Measurements from ENCODE around the gene ZDHHC14.

The ZDHHC14 gene

DNA sequence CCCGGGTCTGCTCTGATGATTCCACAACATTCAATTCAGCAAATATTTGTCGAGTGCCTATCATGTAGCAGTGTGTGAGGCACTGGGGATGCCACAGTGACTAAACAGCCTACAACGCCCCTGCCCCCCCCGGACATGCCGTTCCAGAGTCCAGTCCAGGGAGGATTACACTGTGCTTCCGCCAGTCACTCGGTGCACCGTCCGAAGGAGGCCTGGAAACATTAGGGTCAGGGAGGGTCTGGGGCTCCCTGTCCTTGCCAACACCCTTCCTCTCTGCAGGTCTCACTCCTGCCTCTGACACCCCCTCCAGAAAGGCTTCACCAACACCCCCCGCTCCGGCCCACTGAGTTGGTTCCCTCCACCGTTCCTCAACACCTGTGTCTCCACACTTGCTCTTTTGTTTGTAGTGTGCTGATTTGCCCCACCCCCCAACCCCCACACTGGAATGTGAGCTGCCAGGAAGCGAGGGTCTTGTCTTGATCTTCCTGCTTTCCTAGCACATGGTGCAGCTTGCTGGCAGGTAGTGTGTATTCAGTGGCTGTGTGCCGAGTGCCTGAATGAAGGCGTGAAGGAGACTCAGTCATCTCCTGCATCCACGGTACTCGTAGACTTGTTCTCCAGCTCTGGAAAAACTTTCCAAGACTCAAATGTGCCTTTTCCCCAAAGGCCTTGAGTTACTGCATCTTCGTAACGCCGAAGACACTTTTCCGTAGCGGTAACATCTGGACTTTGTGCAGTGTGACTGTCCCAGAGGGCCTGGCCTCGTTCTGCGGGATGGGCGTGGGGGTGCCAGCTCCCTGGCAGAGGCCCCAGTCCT lies 150.4 kb downstream of the ZDHHC14 start:
- Histone ChIP-seq H3K9ac (peak overlapping the region in 7 of 11 experiments; percentile 6 to 78 (median 32); a peak in 9 of 22 replicates), H3K9me3 (replicated peaks in 1 of 11) (peaks cover 0 to 18% (median 7%) of the 10 kb centered on the region in 11 experiments; a peak in 12 of 22 replicates), H3K36me3 (peaks cover 0 to 29% (median 0%) of the 10 kb centered on the region in 11 experiments; a peak in 6 of 22 replicates), H3K27ac (peak overlapping the region; percentile 22 to 95 (median 89); a peak in 20 of 22 replicates), H3K4me2 (peak overlapping the region; percentile 74 to 97 (median 84)), H3K4me3 (no peak overlapping the region), H3K4me1 (peaks cover 91 to 100% (median 100%) of the 10 kb centered on the region in 10 experiments), H4K20me1 (no peaks in the 10 kb centered on the region), H3K27me3 (no peaks in the 10 kb centered on the region)
- no peak for TF ChIP-seq Cebpa-rat (IDR thresholded peaks at IDR 0.05)

DNA sequence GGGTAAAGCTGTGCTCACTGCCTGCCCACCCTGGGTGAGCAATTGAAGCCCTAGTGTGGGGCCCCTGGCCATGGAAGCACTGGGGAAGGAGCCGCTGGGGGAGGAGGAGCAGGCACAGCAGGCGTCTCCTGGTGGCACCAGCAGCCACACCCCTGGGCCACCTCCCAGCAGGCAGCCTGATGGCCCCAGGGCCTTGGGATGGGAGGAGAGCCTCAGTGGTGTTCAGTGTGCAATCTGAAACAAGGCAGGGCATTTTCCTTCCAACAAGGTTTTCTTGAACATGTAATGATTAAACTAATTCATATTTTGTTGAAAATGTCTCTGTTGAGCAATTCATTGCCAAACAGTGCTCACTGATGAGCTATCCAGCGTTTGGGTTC lies 151.0 kb downstream of the ZDHHC14 start:
- Histone ChIP-seq H3K4me1 (peaks cover 91 to 100% (median 99%) of the 10 kb centered on the region in 10 experiments), H3K4me2 (peak overlapping the region; percentile 74 to 97 (median 84)), H3K9ac (peak overlapping the region in 6 of 11 experiments; percentile 6 to 34 (median 30); a peak in 9 of 22 replicates), H4K20me1 (no peaks in the 10 kb centered on the region), H3K27ac (peak overlapping the region; percentile 22 to 95 (median 89); a peak in 20 of 22 replicates), H3K9me3 (replicated peaks in 1 of 11) (peaks cover 0 to 12% (median 2%) of the 10 kb centered on the region in 11 experiments; a peak in 11 of 22 replicates), H3K27me3 (no peaks in the 10 kb centered on the region), H3K36me3 (peaks cover 0 to 23% (median 0%) of the 10 kb centered on the region in 11 experiments; a peak in 4 of 22 replicates), H3K4me3 (no peak overlapping the region)
- TF ChIP-seq Cebpa-rat (IDR thresholded peaks at IDR 0.05): no peak

- H3K9ac ChIP-seq: peak overlapping the region in 6 of 11 experiments; percentile 0 to 50 (median 22); a peak in 6 of 22 replicates
Measured at GRCh38 chr6:157533048-157533871, 152.3 kb downstream of the ZDHHC14 start.

GRCh38 chr6:157534134-157534871 lies 153.3 kb downstream of the ZDHHC14 start:
- Histone ChIP-seq H3K9me3 (replicated peaks in 1 of 11) (peaks cover 0 to 9% (median 0%) of the 10 kb centered on the region in 11 experiments; a peak in 2 of 22 replicates), H3K4me2 (peak overlapping the region in 10 of 11 experiments; percentile 52 to 89 (median 78); a peak in 18 of 22 replicates), H3K27ac (peak overlapping the region in 10 of 11 experiments; percentile 76 to 95 (median 85); a peak in 19 of 22 replicates), H4K20me1 (no peaks in the 10 kb centered on the region), H3K9ac (peak overlapping the region in 4 of 11 experiments; percentile 67 to 76 (median 70); a peak in 5 of 22 replicates), H3K4me3 (no peak overlapping the region), H3K27me3 (no peaks in the 10 kb centered on the region), H3K4me1 (peaks cover 91 to 100% (median 99%) of the 10 kb centered on the region in 10 experiments), H3K36me3 (peaks cover 0 to 20% (median 0%) of the 10 kb centered on the region in 11 experiments; a peak in 3 of 22 replicates)
- no peak for TF ChIP-seq Cebpa-rat (IDR thresholded peaks at IDR 0.05)

More at GRCh38 chr6:157533048-157533871, 152.3 kb downstream of the ZDHHC14 start:
- no peak overlapping the region for H3K4me3 ChIP-seq
- peak overlapping the region; percentile 43 to 89 (median 75); a peak in 21 of 22 replicates for H3K4me2 ChIP-seq
- H3K27ac ChIP-seq: peak overlapping the region; percentile 2 to 95 (median 81); a peak in 18 of 22 replicates
- H3K4me1 ChIP-seq: peaks cover 91 to 100% (median 99%) of the 10 kb centered on the region in 10 experiments
- no peaks in the 10 kb centered on the region for H3K27me3 ChIP-seq
- H3K36me3 ChIP-seq: peaks cover 0 to 20% (median 0%) of the 10 kb centered on the region in 11 experiments; a peak in 3 of 22 replicates
- no peak for TF ChIP-seq Cebpa-rat (IDR thresholded peaks at IDR 0.05)
- H4K20me1 ChIP-seq: no peaks in the 10 kb centered on the region
- H3K9me3 ChIP-seq (replicated peaks in 1 of 11): peaks cover 0 to 9% (median 0%) of the 10 kb centered on the region in 11 experiments; a peak in 2 of 22 replicates

- peaks cover 0 to 9% (median 0%) of the 10 kb centered on the region in 11 experiments; a peak in 2 of 22 replicates for H3K9me3 ChIP-seq (replicated peaks in 1 of 11)
- H3K4me1 ChIP-seq: peaks cover 91 to 100% (median 99%) of the 10 kb centered on the region in 10 experiments
- H3K4me3 ChIP-seq: no peak overlapping the region
- no peak for TF ChIP-seq Cebpa-rat (IDR thresholded peaks at IDR 0.05)
- H3K27ac ChIP-seq: peak overlapping the region; percentile 76 to 95 (median 86); a peak in 21 of 22 replicates
- peak overlapping the region; percentile 52 to 89 (median 77) for H3K4me2 ChIP-seq
- H3K27me3 ChIP-seq: no peaks in the 10 kb centered on the region
- peaks cover 0 to 20% (median 0%) of the 10 kb centered on the region in 11 experiments; a peak in 3 of 22 replicates for H3K36me3 ChIP-seq
- H3K9ac ChIP-seq: peak overlapping the region in 10 of 11 experiments; percentile 45 to 76 (median 66); a peak in 16 of 22 replicates
- H4K20me1 ChIP-seq: no peaks in the 10 kb centered on the region
Measured at GRCh38 chr6:157534977-157535339, 154.0 kb downstream of the ZDHHC14 start.

DNA sequence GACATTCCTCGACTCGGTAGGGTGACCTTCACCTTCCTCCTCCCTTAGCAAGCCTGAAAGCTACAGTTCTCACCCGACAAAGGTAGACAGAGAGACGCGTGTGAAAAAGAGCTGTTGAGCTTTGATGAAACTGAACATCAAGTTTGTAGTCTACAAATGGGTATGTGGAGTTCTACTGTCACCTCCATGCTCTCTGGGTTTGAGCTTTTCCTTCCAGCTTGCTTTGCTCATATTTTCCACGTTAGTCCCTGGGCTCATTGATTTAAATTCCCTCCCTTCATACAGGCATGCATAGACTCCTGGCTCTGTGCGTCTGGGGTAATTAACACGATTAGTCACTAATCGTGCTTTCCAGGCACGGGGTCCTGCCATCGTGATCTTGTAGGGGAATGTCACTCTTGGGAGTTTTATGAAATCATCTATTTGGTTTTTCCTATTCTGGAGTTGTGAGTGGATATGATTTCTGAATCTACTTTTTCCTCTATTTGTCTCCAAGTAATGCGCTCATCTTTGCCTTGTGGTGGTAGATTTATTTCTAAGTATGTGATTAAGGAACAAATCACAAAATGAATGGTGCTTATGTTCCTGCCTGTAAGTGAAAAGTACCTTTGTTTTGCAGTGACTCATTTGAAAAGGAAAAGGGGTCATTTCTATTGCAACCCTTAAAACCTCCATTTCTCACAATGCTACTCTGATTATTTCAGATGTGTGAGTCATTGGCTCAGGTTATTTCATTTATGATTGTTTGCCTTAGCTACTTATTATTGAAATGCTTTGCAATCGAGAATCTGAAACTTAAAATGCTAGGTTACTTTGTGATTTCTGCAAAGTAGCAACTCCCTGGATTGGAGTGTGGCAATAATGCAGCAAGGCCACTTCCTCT lies 154.6 kb downstream of the ZDHHC14 start:
- Histone ChIP-seq H3K36me3 (peaks cover 0 to 20% (median 0%) of the 10 kb centered on the region in 11 experiments; a peak in 3 of 22 replicates), H3K27ac (peak overlapping the region; percentile 76 to 95 (median 86); a peak in 21 of 22 replicates), H3K4me1 (peaks cover 90 to 100% (median 98%) of the 10 kb centered on the region in 10 experiments), H3K4me2 (peak overlapping the region; percentile 52 to 89 (median 77)), H3K9ac (peak overlapping the region; percentile 45 to 76 (median 67); a peak in 21 of 22 replicates), H4K20me1 (no peaks in the 10 kb centered on the region), H3K27me3 (no peaks in the 10 kb centered on the region), H3K9me3 (replicated peaks in 1 of 11) (peaks cover 0 to 9% (median 0%) of the 10 kb centered on the region in 11 experiments; a peak in 2 of 22 replicates), H3K4me3 (no peak overlapping the region)
- TF ChIP-seq Cebpa-rat (IDR thresholded peaks at IDR 0.05): peak in 9 of 11 experiments; percentile 36 to 100 (median 89); a peak in 13 of 22 replicates

- Histone ChIP-seq H3K4me1 (peaks cover 88 to 96% (median 96%) of the 10 kb centered on the region in 10 experiments), H3K9me3 (replicated peaks in 1 of 11) (peaks cover 0 to 9% (median 0%) of the 10 kb centered on the region in 11 experiments; a peak in 2 of 22 replicates), H3K36me3 (peaks cover 0 to 15% (median 0%) of the 10 kb centered on the region in 11 experiments; a peak in 3 of 22 replicates), H3K4me3 (no peak overlapping the region), H3K27me3 (no peaks in the 10 kb centered on the region), H3K4me2 (peak overlapping the region; percentile 52 to 89 (median 77); a peak in 21 of 22 replicates), H4K20me1 (no peaks in the 10 kb centered on the region), H3K9ac (peak overlapping the region; percentile 40 to 76 (median 67); a peak in 19 of 22 replicates), H3K27ac (peak overlapping the region; percentile 76 to 95 (median 86); a peak in 21 of 22 replicates)
- TF ChIP-seq Cebpa-rat (IDR thresholded peaks at IDR 0.05): no peak; a peak in 1 of 22 replicates
Measured at GRCh38 chr6:157536223-157536545, 155.2 kb downstream of the ZDHHC14 start.

Measured in BLaER1 treated with 17β-estradiol and CSF1 and Interleukin-3, amounts not matched to agents 10 nM and 100 nM (cell line).